Aorta (tissue), 5 donors: ENCODE data around the gene DUSP7. TPM values are rescaled to one million over a fixed set of nuclear protein-coding genes. Genes with fewer than 3 reads are reported as not detected.

ENCODE experiments used
- ATAC-seq: fragments of 200-7000 bp; cut with Tn5 transposase; one replicate; pipeline ENCODE4 v1.9.1; 2022; ENCODE audit warnings: moderate library complexity; ENCODE audit not compliant: low FRiP score
- DNase-seq, 2 donors: peaks; one replicate each; pipeline ENCODE4 v3.0.0-alpha.2; 2020
- H3K27ac ChIP-seq, 2 donors: one replicate each; pipeline ENCODE4 v1.5.1; 2013; ENCODE audit warnings: low read length in 2 of 2, mild to moderate bottlenecking in 2 of 2, moderate library complexity in 2 of 2, control low read depth in 1 of 2, inconsistent platforms in 1 of 2, low read depth in 1 of 2
- H3K27me3 ChIP-seq, 2 donors: one replicate each; pipeline ENCODE4 v1.6.1; 2013; ENCODE audit warnings: control low read depth in 1 of 2, low read length in 1 of 2, mild to moderate bottlenecking in 1 of 2, moderate library complexity in 1 of 2; ENCODE audit not compliant: insufficient read depth in 2 of 2, control insufficient read depth in 1 of 2
- H3K36me3 ChIP-seq, 2 donors: one replicate each; pipeline ENCODE4 v1.6.1; 2013; ENCODE audit warnings: control low read depth in 1 of 2, low read length in 1 of 2, mild to moderate bottlenecking in 1 of 2; ENCODE audit not compliant: insufficient read depth in 2 of 2, control insufficient read depth in 1 of 2
- H3K4me1 ChIP-seq, 2 donors: one replicate each; pipeline ENCODE4 v1.6.1; 2013; ENCODE audit warnings: low read length in 2 of 2, control low read depth in 1 of 2, mild to moderate bottlenecking in 1 of 2, moderate library complexity in 1 of 2; ENCODE audit not compliant: insufficient read depth in 2 of 2, control insufficient read depth in 1 of 2
- H3K4me3 ChIP-seq, 2 donors: one replicate each; pipeline ENCODE4 v1.5.1; 2013; ENCODE audit warnings: low read length in 2 of 2, control low read depth in 1 of 2, mild to moderate bottlenecking in 1 of 2
- H3K9me3 ChIP-seq: one replicate; pipeline ENCODE4 v1.6.1; 2013; ENCODE audit warnings: mild to moderate bottlenecking, low read length; ENCODE audit not compliant: control insufficient read depth
- WGBS, 2 donors: extraction: QIAGEN DNeasy Blood & Tissue Kit; methylation state at CpG; one replicate each; pipeline ENCODE4 v1.1.7; 2013; 5-methylcytosine and 5-hydroxymethylcytosine counted together
- intact Hi-C, 2 donors: fragments of 100-400 bp; cut with DNase I; formaldehyde crosslinking; loops; one replicate each; pipeline versions ENCODE4 v1.14.2 to v1.15.0; 2022
- polyA plus RNA-seq, 2 donors: library from polyadenylated mRNA; stranded (reverse); fragments of 200-250 nt; gene quantifications; one replicate each; pipeline ENCODE4 v1.2.3, GENCODE V29; 2013
- total RNA-seq, 2 donors: library from RNA; stranded (reverse); fragmentation: NEBNext Ultra II Directional; extraction: Animal tissue kit (Norgen Biotek cat#: 25700); gene quantifications; one replicate each; pipeline ENCODE4 v1.2.1, GENCODE V29; 2021
- donor health status: healthy with polysubstance abuse.
- donor health status: Bipolar disorder and iron deficiency.
- donor health status: DM: no; HTN: no; CAD: no.
- donor health status: DM: no; HTN: no; CAD: no.
- donor health status: DM: yes; HTN: yes; CAD: no.

DUSP7 gene
- total and polyA plus RNA-seq, 4 donors, result 8.8 to 54.1 (median 25.6) TPM

DNA sequence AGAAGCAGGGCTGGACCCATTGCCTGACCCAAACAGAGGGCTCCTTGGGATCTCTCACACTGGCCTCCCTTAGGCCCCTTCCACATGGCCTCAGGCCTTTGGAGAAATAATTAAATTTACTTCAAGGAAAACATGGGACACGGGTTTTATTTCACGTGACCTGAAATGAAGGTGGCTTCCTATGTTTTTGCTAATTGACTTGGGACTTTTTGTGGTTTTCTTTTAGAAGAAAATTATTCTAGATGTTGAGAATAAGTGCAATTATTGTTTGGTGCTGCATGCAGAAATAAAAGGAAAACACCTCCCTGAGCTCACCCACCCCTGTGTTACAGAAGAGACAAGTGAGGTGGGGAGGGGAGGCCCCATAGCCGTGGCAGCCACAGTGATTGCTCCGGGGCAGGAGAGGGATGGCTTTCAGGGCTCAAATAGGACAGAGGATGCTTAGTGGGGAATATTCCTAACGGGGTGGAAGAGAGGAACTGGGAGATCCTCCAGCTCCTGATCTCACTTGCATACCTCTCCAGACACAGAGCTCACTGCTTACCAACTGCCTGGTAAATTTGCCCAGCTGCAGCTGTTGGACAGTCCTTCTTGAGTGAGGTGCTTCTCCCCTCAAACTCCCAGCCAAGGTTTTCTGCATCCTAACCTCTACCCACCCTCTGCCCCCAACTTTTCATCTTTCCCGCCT, 31.5 kb downstream of the DUSP7 start:
- H3K4me3 ChIP-seq, result no peak overlapping the region
- no peaks in the 10 kb centered on the region for H3K9me3 ChIP-seq
- H3K27ac ChIP-seq, result no peak overlapping the region
- intact Hi-C loops, result no loop called here
- DNase-seq (no peak), ATAC-seq (no peak)
- H3K4me1 ChIP-seq, result peaks cover 0 to 12% of the 10 kb centered on the region in 2 donors
- H3K36me3 ChIP-seq, result no peaks in the 10 kb centered on the region
- 79 to 83% methylated on average over 6 of the region's 6 CpGs for WGBS, 2 donors
- no peaks in the 10 kb centered on the region for H3K27me3 ChIP-seq

DNA sequence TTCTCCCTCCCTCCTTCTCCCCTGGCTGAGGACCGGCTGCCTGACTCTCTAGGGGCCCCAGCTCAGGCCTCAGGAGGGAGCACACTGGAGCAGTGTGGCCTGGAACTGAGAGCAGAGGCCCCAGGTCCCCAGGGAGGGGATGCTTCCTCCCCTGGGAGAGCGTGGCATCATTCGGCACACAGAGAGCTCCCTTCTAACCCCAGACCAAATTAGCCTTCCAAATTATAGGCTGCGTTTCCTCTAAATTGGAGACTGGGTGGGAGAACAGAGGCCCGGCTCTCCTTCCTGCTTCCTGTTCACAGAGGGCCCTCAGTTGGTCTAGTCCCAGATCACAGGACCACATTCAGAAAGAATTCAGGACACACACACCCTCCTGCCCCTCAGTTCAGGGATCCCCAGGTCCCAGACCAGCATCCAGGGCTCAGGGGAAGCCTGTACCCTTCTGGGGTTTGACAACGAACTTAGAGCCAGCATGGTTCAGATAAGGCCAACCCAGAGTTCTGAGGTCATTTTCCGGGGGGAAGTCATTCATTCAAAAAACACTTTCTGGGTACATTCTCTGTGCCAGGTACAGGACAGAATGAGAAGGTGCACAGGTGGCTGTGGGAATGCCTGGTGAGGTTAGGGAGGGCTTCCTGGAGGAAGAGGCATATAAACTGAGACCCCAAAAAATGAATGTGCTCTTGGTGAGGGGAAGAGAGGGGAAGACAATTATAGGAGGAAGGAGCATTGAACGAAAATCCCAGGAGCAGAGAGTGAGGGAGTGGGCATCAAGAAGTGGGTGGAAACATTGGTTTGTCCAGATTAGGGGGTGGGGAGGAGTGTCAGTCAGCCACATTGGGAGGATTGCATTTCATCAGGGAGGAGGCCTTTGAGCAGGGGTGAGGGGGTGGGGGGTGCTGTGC, 32.3 kb downstream of the DUSP7 start:
- Histone ChIP-seq H3K9me3 (no peaks in the 10 kb centered on the region), H3K4me1 (peaks cover 0 to 12% of the 10 kb centered on the region in 2 donors), H3K27ac (peak overlapping the region; percentile 5 to 11), H3K36me3 (no peaks in the 10 kb centered on the region), H3K4me3 (no peak overlapping the region), H3K27me3 (no peaks in the 10 kb centered on the region)
- no peak for ATAC-seq
- no peak for DNase-seq
- intact Hi-C loops, result no loop called here
- WGBS, 2 donors, result 57 to 63% methylated on average over 8 of the region's 8 CpGs

- no peak for ATAC-seq
- H3K36me3 ChIP-seq, result no peaks in the 10 kb centered on the region
- H3K9me3 ChIP-seq, result no peaks in the 10 kb centered on the region
- H3K4me3 ChIP-seq, result no peak overlapping the region
- no peaks in the 10 kb centered on the region for H3K27me3 ChIP-seq
- intact Hi-C loops, result no loop called here
- WGBS, 2 donors, result 90 to 96% methylated on average over 3 of the region's 3 CpGs
- peaks cover 0 to 12% of the 10 kb centered on the region in 2 donors for H3K4me1 ChIP-seq
- H3K27ac ChIP-seq, result peak overlapping the region; percentile 5 to 29
- DNase-seq, result no peak
These were observed 33.1 kb downstream of the DUSP7 start for GRCh38 chr3:52023101-52023770.

- peak; percentile 69 to 85 for DNase-seq
- H3K4me3 ChIP-seq, result no peak overlapping the region
- intact Hi-C loops, result no loop called here
- H3K27ac ChIP-seq, result peak overlapping the region; percentile 2 to 30
- no peaks in the 10 kb centered on the region for H3K36me3 ChIP-seq
- H3K4me1 ChIP-seq, result peaks cover 0 to 12% of the 10 kb centered on the region in 2 donors
- no peaks in the 10 kb centered on the region for H3K27me3 ChIP-seq
- 42% methylated on average over 20 of the region's 20 CpGs for WGBS, 2 donors
- H3K9me3 ChIP-seq, result no peaks in the 10 kb centered on the region
- ATAC-seq, result peak; percentile 31
These were observed 33.9 kb downstream of the DUSP7 start for GRCh38 chr3:52022323-52023100.

DNA sequence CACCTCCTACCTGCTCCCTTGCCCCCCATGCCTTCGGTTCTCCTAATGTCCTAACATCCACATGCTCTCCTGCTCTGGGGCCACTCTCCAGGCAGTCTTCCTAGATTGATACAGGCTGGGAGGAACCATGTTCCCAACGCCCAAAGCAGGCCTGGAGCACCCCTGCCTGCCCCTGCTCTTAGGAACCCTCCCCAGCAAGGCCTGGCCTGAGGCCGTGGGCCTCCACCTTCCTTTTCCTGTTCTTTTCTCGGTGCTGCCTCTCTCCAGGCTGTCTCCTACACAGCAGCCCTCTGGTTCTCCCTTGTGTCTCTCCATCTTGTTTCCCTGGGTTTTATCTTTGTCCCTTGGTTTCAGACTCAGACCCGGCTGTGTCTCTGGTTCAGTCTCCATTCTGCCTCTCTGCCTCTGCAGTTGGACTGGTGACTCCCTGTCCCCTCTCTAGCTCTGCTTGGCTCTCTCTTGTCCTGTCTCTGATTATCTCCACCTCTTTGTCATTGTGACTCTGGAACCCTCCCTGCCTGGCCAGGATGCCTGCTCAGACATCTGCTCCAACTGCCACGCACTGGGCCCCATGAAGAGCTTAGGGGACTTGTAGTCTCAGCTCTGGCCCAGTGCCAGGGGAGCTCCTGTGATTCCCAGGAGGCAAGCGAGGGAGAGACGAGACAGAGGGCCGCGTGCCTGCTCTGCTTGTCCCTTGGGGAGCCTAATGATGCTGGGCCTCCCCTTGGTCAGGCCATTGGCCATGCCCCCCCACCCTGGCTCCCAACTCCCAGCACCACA, 34.7 kb downstream of the DUSP7 start:
- Histone ChIP-seq H3K9me3 (no peaks in the 10 kb centered on the region), H3K36me3 (no peaks in the 10 kb centered on the region), H3K4me3 (no peak overlapping the region), H3K27me3 (no peaks in the 10 kb centered on the region), H3K27ac (peak overlapping the region; percentile 2 to 54), H3K4me1 (peaks cover 0 to 12% of the 10 kb centered on the region in 2 donors)
- intact Hi-C loops, result no loop called here
- ATAC-seq (no peak), DNase-seq (peak; percentile 60 to 86)
- WGBS, 2 donors, result 59 to 60% methylated on average over 10 of the region's 10 CpGs

- H3K36me3 ChIP-seq, result no peaks in the 10 kb centered on the region
- H3K4me1 ChIP-seq, result peaks cover 0 to 12% of the 10 kb centered on the region in 2 donors
- no peak overlapping the region for H3K4me3 ChIP-seq
- 97 to 98% methylated on average over 7 of the region's 7 CpGs for WGBS, 2 donors
- no peaks in the 10 kb centered on the region for H3K27me3 ChIP-seq
- no peaks in the 10 kb centered on the region for H3K9me3 ChIP-seq
- no peak for ATAC-seq
- intact Hi-C loops, result no loop called here
- DNase-seq, result no peak
- H3K27ac ChIP-seq, result peak overlapping the region in 1 of 2 donors; percentile 54
These were observed 35.6 kb downstream of the DUSP7 start for GRCh38 chr3:52020796-52021195.

DNA sequence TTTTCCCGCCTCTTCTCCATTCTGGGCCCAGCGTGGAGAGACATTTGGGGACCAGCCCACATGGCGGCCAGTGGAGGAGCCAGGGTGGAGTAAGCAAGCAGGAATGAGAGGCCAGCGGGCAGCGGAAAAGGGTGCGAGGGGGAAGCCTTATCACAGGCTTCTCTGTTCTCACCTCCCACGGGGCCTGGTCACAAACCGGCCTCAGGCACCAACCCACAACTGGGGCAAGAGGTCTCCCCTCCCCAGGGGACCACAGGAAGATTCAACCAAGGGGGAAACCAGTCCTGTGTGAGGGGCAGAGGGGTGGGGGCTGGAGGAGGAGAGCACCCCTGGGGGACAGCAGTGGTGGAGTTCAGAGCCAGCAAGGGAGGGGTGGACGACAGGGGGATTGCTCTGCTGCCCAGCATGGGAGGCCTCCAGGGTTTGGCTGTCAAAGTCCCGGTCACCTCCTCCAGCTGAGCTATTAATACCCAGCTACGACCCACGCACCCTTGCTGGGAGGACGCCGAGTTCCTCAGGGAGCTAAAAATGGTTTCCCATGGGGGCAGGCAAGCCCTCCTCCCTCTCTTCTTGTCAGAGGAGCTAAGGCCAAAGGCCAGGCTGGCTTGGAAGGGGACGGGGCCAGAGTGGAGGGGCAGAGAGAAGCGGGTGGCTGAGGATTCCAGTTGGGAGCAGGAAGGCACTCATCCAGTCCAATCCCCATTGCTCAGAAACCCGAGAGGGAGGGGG, 36.9 kb downstream of the DUSP7 start:
- Histone ChIP-seq H3K4me1 (peaks cover 0 to 12% of the 10 kb centered on the region in 2 donors), H3K4me3 (no peak overlapping the region), H3K9me3 (no peaks in the 10 kb centered on the region), H3K36me3 (no peaks in the 10 kb centered on the region), H3K27ac (peak overlapping the region; percentile 76 to 88), H3K27me3 (no peaks in the 10 kb centered on the region)
- 2 to 6% methylated on average over 17 of the region's 17 CpGs for WGBS, 2 donors
- ATAC-seq, result peak; percentile 73
- peak; percentile 84 to 93 for DNase-seq
- intact Hi-C loops, result loop anchor here (2.0 to 5.0 kb wide), 2 partner anchors 27 to 33 kb away; no protein-coding TSS in a partner anchor
